ENCODE results near the gene PMEL.

PMEL gene

DNA sequence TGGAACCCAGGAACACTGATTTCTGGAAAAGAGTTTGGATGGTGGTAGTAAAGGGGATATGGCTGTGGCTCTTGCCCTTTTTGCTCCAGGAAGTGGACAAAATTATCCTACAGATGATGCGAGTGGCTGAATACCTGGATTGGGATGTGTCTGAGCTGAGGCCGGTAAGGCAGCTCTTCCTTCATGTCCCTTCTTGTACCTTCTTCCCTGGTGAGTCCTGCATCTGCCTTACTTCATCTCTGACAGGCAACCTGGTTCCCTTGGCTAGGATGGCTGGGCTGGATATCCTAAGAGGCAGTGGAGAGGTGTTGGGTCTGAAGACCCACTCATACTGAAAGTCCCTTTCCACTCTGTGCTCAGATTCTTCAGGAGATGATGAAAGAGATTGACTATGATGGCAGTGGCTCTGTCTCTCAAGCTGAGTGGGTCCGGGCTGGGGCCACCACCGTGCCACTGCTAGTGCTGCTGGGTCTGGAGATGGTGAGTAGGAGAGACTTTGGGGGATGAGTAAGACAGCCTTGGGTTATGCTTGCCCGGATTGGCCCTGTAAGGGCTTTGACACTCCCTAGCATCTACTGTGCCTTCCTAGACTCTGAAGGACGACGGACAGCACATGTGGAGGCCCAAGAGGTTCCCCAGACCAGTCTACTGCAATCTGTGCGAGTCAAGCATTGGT lies 26.9 kb downstream of the PMEL start:
- Histone ChIP-seq H3K4me2 (ENCODE audit: low read length) (no peak overlapping the region), H2AFZ (no peak overlapping the region), H3K9me3 (ENCODE audit: control insufficient read depth, low read length) (no peaks in the 10 kb centered on the region), H3K27me3 (ENCODE audit: control insufficient read depth, insufficient read depth, low read length) (no peaks in the 10 kb centered on the region), H3K36me3 (ENCODE audit: control insufficient read depth, insufficient read depth, low read length) (no peaks in the 10 kb centered on the region), H3K4me1 (peaks cover 3% of the 10 kb centered on the region), H3K4me3 (ENCODE audit: low read depth, low read length) (no peak overlapping the region), H3K9ac (no peak overlapping the region), H3K27ac (no peak overlapping the region), H3K79me2 (peaks cover 3% of the 10 kb centered on the region)
- no peak for TF ChIP-seq CTCF (IDR thresholded peaks at IDR 0.05)

- Histone ChIP-seq H3K79me2 (peaks cover 3% of the 10 kb centered on the region), H3K4me1 (peaks cover 3% of the 10 kb centered on the region), H2AFZ (no peak overlapping the region), H3K27me3 (ENCODE audit: control insufficient read depth, insufficient read depth, low read length) (no peaks in the 10 kb centered on the region), H3K9me3 (ENCODE audit: control insufficient read depth, low read length) (no peaks in the 10 kb centered on the region), H3K27ac (no peak overlapping the region), H3K9ac (no peak overlapping the region), H3K4me3 (ENCODE audit: low read depth, low read length) (no peak overlapping the region), H3K4me2 (ENCODE audit: low read length) (no peak overlapping the region), H3K36me3 (ENCODE audit: control insufficient read depth, insufficient read depth, low read length) (no peaks in the 10 kb centered on the region)
- no peak for TF ChIP-seq CTCF (IDR thresholded peaks at IDR 0.05)
These were observed 27.9 kb downstream of the PMEL start for GRCh38 chr12:55937981-55938380.

DNA sequence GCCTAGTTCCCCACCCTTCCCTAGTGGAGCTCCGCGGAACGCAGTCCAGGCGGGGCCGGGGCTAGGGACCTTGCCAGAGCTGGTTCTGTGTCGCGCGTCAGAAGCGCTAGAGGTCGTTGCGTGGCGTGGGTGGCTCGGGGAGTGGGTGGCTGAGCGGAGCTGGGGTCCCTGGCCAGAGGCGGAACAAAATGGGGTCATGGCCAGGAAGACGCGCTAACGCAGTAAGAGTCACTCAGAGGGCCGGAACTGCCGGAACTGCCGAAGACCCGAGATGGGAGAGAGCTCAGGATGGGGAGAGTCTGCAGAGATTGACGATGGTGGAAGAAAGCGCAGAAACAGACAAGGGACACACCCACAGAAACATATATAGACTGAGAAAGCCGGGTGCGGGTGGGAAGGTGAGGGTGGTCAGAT lies 30.1 kb downstream of the PMEL start:
- Histone ChIP-seq H3K4me2 (ENCODE audit: low read length) (no peak overlapping the region), H3K4me3 (ENCODE audit: low read depth, low read length) (no peak overlapping the region), H3K27me3 (ENCODE audit: control insufficient read depth, insufficient read depth, low read length) (no peaks in the 10 kb centered on the region), H3K79me2 (peaks cover 3% of the 10 kb centered on the region), H3K27ac (peak overlapping the region; percentile 20), H2AFZ (peak overlapping the region; percentile 20), H3K4me1 (peaks cover 10% of the 10 kb centered on the region), H3K36me3 (ENCODE audit: control insufficient read depth, insufficient read depth, low read length) (no peaks in the 10 kb centered on the region), H3K9ac (no peak overlapping the region), H3K9me3 (ENCODE audit: control insufficient read depth, low read length) (no peaks in the 10 kb centered on the region)
- TF ChIP-seq CTCF (IDR thresholded peaks at IDR 0.05): no peak

DNA sequence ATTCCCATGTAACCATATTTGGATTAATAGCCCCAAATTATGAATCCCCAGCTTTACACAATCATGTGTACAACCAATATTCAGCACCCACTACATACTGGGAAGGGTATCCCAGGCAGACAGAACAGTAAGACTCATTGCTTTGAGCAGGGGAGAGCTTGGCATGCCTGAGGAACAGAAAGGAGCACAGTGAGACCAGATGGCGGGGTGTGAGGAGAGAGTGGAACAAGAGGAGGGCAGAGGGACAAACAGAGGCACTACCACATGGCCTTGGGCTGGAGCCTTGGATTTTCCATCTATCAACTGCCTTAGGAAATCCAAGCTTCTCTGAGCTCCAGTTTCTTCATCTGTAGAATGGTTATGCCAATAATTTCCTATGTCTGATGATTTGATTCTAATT lies 31.1 kb downstream of the PMEL start:
- H3K9ac ChIP-seq: no peak overlapping the region
- H3K27ac ChIP-seq: no peak overlapping the region
- no peak for TF ChIP-seq CTCF (IDR thresholded peaks at IDR 0.05)
- H2AFZ ChIP-seq: no peak overlapping the region
- H3K4me2 ChIP-seq (ENCODE audit: low read length): no peak overlapping the region
- no peaks in the 10 kb centered on the region for H3K36me3 ChIP-seq (ENCODE audit: control insufficient read depth, insufficient read depth, low read length)
- no peaks in the 10 kb centered on the region for H3K9me3 ChIP-seq (ENCODE audit: control insufficient read depth, low read length)
- no peaks in the 10 kb centered on the region for H3K27me3 ChIP-seq (ENCODE audit: control insufficient read depth, insufficient read depth, low read length)
- H3K4me1 ChIP-seq: peaks cover 7% of the 10 kb centered on the region
- peaks cover 5% of the 10 kb centered on the region for H3K79me2 ChIP-seq
- no peak overlapping the region for H3K4me3 ChIP-seq (ENCODE audit: low read depth, low read length)

Data from parathyroid adenoma (tissue), 2 donors.